Fibroblast of pulmonary artery (primary cell): Measurements from ENCODE around the gene QTRT2.

Experiments
- DNase-seq: peaks from one replicate; pipeline ENCODE4 v3.0.0-alpha.2; 2010; ENCODE audit warnings: low read depth
- H3K4me3 ChIP-seq: replicated peaks from 2 replicates; pipeline ENCODE4 v1.5.1; 2011; ENCODE audit warnings: low read depth, mild to moderate bottlenecking, control low read depth, low read length, moderate library complexity
- CTCF ChIP-seq: IDR thresholded peaks from 2 replicates; pipeline ENCODE4 v1.5.1; 2011; ENCODE audit warnings: mild to moderate bottlenecking, control low read depth, low read length, inconsistent platforms; ENCODE audit errors: missing control alignments

The QTRT2 gene

DNA sequence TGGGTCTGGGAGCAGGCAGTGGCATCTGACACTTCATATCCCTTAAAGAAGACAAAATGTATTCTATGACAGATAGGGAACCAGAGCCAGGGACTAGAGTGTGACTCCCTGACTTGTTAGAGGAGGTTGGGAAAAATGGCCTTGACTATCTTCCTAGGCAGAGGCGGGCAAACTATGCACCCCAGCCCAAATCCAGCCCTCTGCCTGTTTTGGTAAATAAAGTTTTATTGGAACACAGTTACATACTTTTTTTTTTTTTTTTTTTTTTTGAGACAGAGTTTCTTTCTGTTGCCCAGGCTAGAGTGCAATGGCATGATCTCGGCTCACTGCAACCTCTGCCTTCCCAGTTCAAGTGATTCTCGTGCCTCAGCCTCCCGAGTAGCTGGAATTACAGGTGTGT is 47.3 kb downstream of the QTRT2 start:
- H3K4me3 ChIP-seq: no peak overlapping the region
- TF ChIP-seq CTCF: no peak
- no peak for DNase-seq

GRCh38 chr3:114104414-114104813 is 47.9 kb downstream of the QTRT2 start:
- TF ChIP-seq CTCF: no peak
- DNase-seq: no peak
- H3K4me3 ChIP-seq: no peak overlapping the region

- H3K4me3 ChIP-seq: no peak overlapping the region
- no peak for DNase-seq
- no peak for TF ChIP-seq CTCF
Measured at GRCh38 chr3:114108137-114108536, 51.6 kb downstream of the QTRT2 start.

DNA sequence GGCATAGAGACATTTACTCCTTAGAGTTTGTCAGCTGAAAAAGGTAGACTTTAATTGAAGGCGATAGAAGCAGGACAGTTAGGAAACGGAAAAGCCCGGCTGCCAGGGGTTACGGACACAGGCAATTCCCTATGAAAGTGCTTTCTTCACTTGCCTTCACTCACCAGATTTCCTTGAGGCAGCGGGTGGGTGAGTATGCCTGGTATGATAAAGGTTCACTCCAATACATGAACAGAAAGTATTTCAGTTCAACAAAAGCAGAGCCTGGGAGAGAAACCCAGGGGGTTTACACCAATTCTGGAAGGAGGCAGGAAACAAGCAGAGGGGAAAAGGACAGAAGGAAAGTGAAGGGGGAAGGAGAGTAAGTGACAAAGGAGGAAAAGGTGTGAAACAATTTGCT is 53.9 kb downstream of the QTRT2 start:
- no peak for DNase-seq

GRCh38 chr3:114111060-114111770 is 54.7 kb downstream of the QTRT2 start:
- no peak for DNase-seq
- no peak for TF ChIP-seq CTCF

More for the DNA sequence above, 53.9 kb downstream of the QTRT2 start:
- H3K4me3 ChIP-seq: no peak overlapping the region
- TF ChIP-seq CTCF: no peak

DNA sequence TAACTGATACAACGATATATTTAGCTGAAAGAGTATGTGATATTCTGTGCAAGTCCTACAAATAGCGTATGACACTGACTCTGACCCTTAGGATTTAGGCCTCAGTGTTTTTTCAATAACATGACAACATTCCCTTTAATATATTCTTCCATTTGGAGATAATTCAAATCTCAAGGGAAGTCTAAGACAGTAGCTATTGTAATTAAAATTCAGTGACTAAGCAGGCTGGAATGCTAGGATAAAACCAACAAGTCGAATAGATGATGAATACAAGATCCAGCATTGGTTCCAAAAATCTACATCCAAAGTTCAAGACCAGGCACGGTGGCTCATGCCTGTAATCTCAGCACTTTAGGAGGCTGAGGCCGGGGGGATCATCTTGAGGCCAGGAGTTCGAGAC is 56.2 kb downstream of the QTRT2 start:
- no peak for TF ChIP-seq CTCF
- peak; percentile 39 for DNase-seq
- no peak overlapping the region for H3K4me3 ChIP-seq

More at GRCh38 chr3:114111060-114111770, 54.7 kb downstream of the QTRT2 start:
- no peak overlapping the region for H3K4me3 ChIP-seq

- DNase-seq: no peak
- TF ChIP-seq CTCF: no peak
- H3K4me3 ChIP-seq: no peak overlapping the region
Measured at GRCh38 chr3:114114719-114115118, 58.2 kb downstream of the QTRT2 start.
